Naive thymus-derived CD8-positive, alpha-beta T cell (primary cell): ENCODE measurements around the gene INMT. TPM values are rescaled to one million over a fixed set of nuclear protein-coding genes. Genes with fewer than 3 reads are reported as not detected.

ENCODE experiments used
- ATAC-seq, 2 donors: fragments of 150-1000 bp; cut with Tn5 transposase in 1 of 2; sonication (Bioruptor Pico), chemical (Tn5 transposase) in 1 of 2; 1 replicate in 1 of 2; 2 replicates in 1 of 2; pipeline ENCODE4 v1.10.0; 2021; ENCODE audit warnings: mild to moderate bottlenecking in 2 of 2, moderate library complexity in 2 of 2
- POLR2A ChIA-PET: fragments of 350-600 bp; sonication (Branson Sonifier 250); formaldehyde crosslinking; loops from one replicate; lab custom pipeline; 2021; ENCODE audit warnings: antibody characterized with exemption; lab: Charles Lee
- DNase-seq, 10 donors: peaks; one replicate each; pipeline versions ENCODE4 v3.0.0 to v3.0.0-alpha.2; 2020 to 2022
- H3K27ac Mint-ChIP-seq, 10 donors: one replicate each; pipeline ENCODE4 v1.8.0; 2020 to 2022; ENCODE audit warnings: mild to moderate bottlenecking in 10 of 10, mixed read lengths in 10 of 10, moderate library complexity in 4 of 10, inconsistent platforms in 1 of 10
- H3K27me3 Mint-ChIP-seq, 5 donors: one replicate each; pipeline ENCODE4 v1.8.0; 2021 to 2022; ENCODE audit warnings: mixed read lengths in 5 of 5
- H3K36me3 Mint-ChIP-seq, 3 donors: one replicate each; pipeline ENCODE4 v1.8.0; 2020 to 2022; ENCODE audit warnings: mixed read lengths in 3 of 3, mild to moderate bottlenecking in 2 of 3, inconsistent platforms in 1 of 3
- H3K4me1 Mint-ChIP-seq, 4 donors: one replicate each; pipeline ENCODE4 v1.8.0; 2021 to 2022; ENCODE audit warnings: mixed read lengths in 4 of 4
- H3K4me3 Mint-ChIP-seq, 10 donors: one replicate each; pipeline ENCODE4 v1.8.0; 2020 to 2022; ENCODE audit warnings: mild to moderate bottlenecking in 10 of 10, mixed read lengths in 10 of 10, moderate library complexity in 6 of 10, inconsistent platforms in 1 of 10
- H3K9me3 Mint-ChIP-seq, 9 donors: one replicate each; pipeline ENCODE4 v1.8.0; 2020 to 2022; ENCODE audit warnings: mixed read lengths in 9 of 9, mild to moderate bottlenecking in 3 of 9, inconsistent platforms in 1 of 9, moderate library complexity in 1 of 9
- polyA plus RNA-seq, 3 donors: library from polyadenylated mRNA; unstranded; fragments of 300-500 nt; fragmentation: Illumina TruSeq; gene quantifications; one replicate each; pipeline ENCODE4 v1.2.3, GENCODE V29; 2021
- total RNA-seq, 8 experiments: library from RNA in 2 of 8; stranded (reverse) in 2 of 8; gene quantifications; one replicate each; pipeline ENCODE4 v1.2.3 and lab custom pipeline; 2021 to 2026

The INMT gene
- total and polyA plus RNA-seq, 5 experiments from 2014 or later, result 0.52 to 0.77 TPM; not detected in 3

GRCh38 chr7:30755384-30756154 lies 3.6 kb downstream of the INMT start:
- Mint-ChIP-seq H3K27me3 (peaks cover 7 to 14% (median 9%) of the 10 kb centered on the region in 5 donors), H3K9me3 (no peaks in the 10 kb centered on the region), H3K4me1 (peaks cover 0 to 2% (median 0%) of the 10 kb centered on the region in 4 donors), H3K4me3 (no peak overlapping the region), H3K27ac (no peak overlapping the region), H3K36me3 (peaks cover 0 to 3% (median 0%) of the 10 kb centered on the region in 3 donors)
- POLR2A ChIA-PET, result no interaction called here
- ATAC-seq, result no peak
- DNase-seq, result no peak

GRCh38 chr7:30757342-30757692 lies 5.4 kb downstream of the INMT start:
- POLR2A ChIA-PET, result no interaction called here
- H3K4me1 Mint-ChIP-seq, result peaks cover 0 to 3% (median under 1%) of the 10 kb centered on the region in 4 donors
- no peak overlapping the region for H3K4me3 Mint-ChIP-seq
- peaks cover 8 to 17% (median 9%) of the 10 kb centered on the region in 5 donors for H3K27me3 Mint-ChIP-seq
- peak overlapping the region in 1 of 10 donors; percentile 60 for H3K27ac Mint-ChIP-seq
- no peak for DNase-seq
- no peak for ATAC-seq
- no peaks in the 10 kb centered on the region for H3K9me3 Mint-ChIP-seq
- no peaks in the 10 kb centered on the region for H3K36me3 Mint-ChIP-seq

GRCh38 chr7:30760514-30761213 lies 8.7 kb downstream of the INMT start:
- Mint-ChIP-seq H3K4me3 (no peak overlapping the region), H3K27me3 (peaks cover 3 to 17% (median 9%) of the 10 kb centered on the region in 5 donors), H3K9me3 (no peaks in the 10 kb centered on the region), H3K4me1 (peaks cover 0 to 3% (median under 1%) of the 10 kb centered on the region in 4 donors), H3K27ac (no peak overlapping the region), H3K36me3 (no peaks in the 10 kb centered on the region)
- no peak for DNase-seq
- no peak for ATAC-seq
- POLR2A ChIA-PET, result no interaction called here

GRCh38 chr7:30761214-30762156 lies 9.6 kb downstream of the INMT start:
- peaks cover 0 to 3% (median under 1%) of the 10 kb centered on the region in 4 donors for H3K4me1 Mint-ChIP-seq
- POLR2A ChIA-PET, result no interaction called here
- H3K9me3 Mint-ChIP-seq, result no peaks in the 10 kb centered on the region
- no peaks in the 10 kb centered on the region for H3K36me3 Mint-ChIP-seq
- DNase-seq, result no peak
- no peak for ATAC-seq
- H3K27me3 Mint-ChIP-seq, result peaks cover 3 to 17% (median 9%) of the 10 kb centered on the region in 5 donors
- H3K27ac Mint-ChIP-seq, result no peak overlapping the region
- no peak overlapping the region for H3K4me3 Mint-ChIP-seq

GRCh38 chr7:30764030-30764975 lies 12.4 kb downstream of the INMT start:
- Mint-ChIP-seq H3K36me3 (no peaks in the 10 kb centered on the region), H3K27me3 (peaks cover 3 to 12% (median 5%) of the 10 kb centered on the region in 5 donors), H3K4me3 (no peak overlapping the region), H3K9me3 (no peaks in the 10 kb centered on the region), H3K27ac (no peak overlapping the region), H3K4me1 (peaks cover 0 to 3% (median under 1%) of the 10 kb centered on the region in 4 donors)
- no peak for DNase-seq
- POLR2A ChIA-PET, result no interaction called here
- ATAC-seq, result no peak

GRCh38 chr7:30765408-30765807 lies 13.5 kb downstream of the INMT start:
- peaks cover 0 to 5% (median 0%) of the 10 kb centered on the region in 5 donors for H3K27me3 Mint-ChIP-seq
- H3K9me3 Mint-ChIP-seq, result no peaks in the 10 kb centered on the region
- POLR2A ChIA-PET, result no interaction called here
- ATAC-seq, result no peak
- H3K36me3 Mint-ChIP-seq, result no peaks in the 10 kb centered on the region
- H3K27ac Mint-ChIP-seq, result no peak overlapping the region
- no peak for DNase-seq
- peaks cover 0 to 3% (median under 1%) of the 10 kb centered on the region in 4 donors for H3K4me1 Mint-ChIP-seq
- H3K4me3 Mint-ChIP-seq, result no peak overlapping the region

GRCh38 chr7:30770845-30771173 lies 18.9 kb downstream of the INMT start:
- Mint-ChIP-seq H3K4me3 (peak overlapping the region; percentile 73 to 94 (median 81)), H3K36me3 (no peaks in the 10 kb centered on the region), H3K27ac (peak overlapping the region in 9 of 10 donors; percentile 14 to 88 (median 67)), H3K9me3 (no peaks in the 10 kb centered on the region), H3K4me1 (peaks cover 4 to 9% (median 6%) of the 10 kb centered on the region in 4 donors), H3K27me3 (no peaks in the 10 kb centered on the region)
- DNase-seq, result no peak
- POLR2A ChIA-PET, result no interaction called here
- ATAC-seq, result no peak

- DNase-seq (peak; percentile 38 to 79 (median 47)), ATAC-seq (peak; percentile 87 to 92)
- peaks cover 4 to 9% (median 6%) of the 10 kb centered on the region in 4 donors for H3K4me1 Mint-ChIP-seq
- H3K4me3 Mint-ChIP-seq, result peak within 1 kb of the TSS; percentile 75 to 94 (median 88)
- H3K9me3 Mint-ChIP-seq, result no peaks in the 10 kb centered on the region
- H3K27ac Mint-ChIP-seq, result peak within 1 kb of the TSS; percentile 32 to 94 (median 82)
- POLR2A ChIA-PET, result no interaction called here
- H3K36me3 Mint-ChIP-seq, result no peaks in the 10 kb centered on the region
- H3K27me3 Mint-ChIP-seq, result no peaks in the 10 kb centered on the region
Observed at GRCh38 chr7:30771174-30771879, 19.4 kb downstream of the INMT start, which contains the start of gene MINDY4. Gene MINDY4, plus strand, starts transcription at chr7:30771417. Its CDS starts 77 bp downstream, at chr7:30771494.

- Mint-ChIP-seq H3K4me3 (peak overlapping the region; percentile 75 to 94 (median 88)), H3K9me3 (no peaks in the 10 kb centered on the region), H3K4me1 (peaks cover 4 to 9% (median 6%) of the 10 kb centered on the region in 4 donors), H3K27ac (peak overlapping the region; percentile 32 to 94 (median 82)), H3K27me3 (no peaks in the 10 kb centered on the region), H3K36me3 (no peaks in the 10 kb centered on the region)
- peak; percentile 17 to 22 for ATAC-seq
- POLR2A ChIA-PET, result no interaction called here
- DNase-seq, result peak in 1 of 10 donors; percentile 4
Observed at GRCh38 chr7:30771880-30772425, 20.0 kb downstream of the INMT start.

GRCh38 chr7:30772984-30773383 lies 21.0 kb downstream of the INMT start:
- POLR2A ChIA-PET, result no interaction called here
- Mint-ChIP-seq H3K36me3 (no peaks in the 10 kb centered on the region), H3K4me1 (peaks cover 4 to 9% (median 6%) of the 10 kb centered on the region in 4 donors), H3K27ac (peak overlapping the region in 1 of 10 donors; percentile 30), H3K27me3 (no peaks in the 10 kb centered on the region), H3K4me3 (no peak overlapping the region), H3K9me3 (no peaks in the 10 kb centered on the region)
- DNase-seq (no peak), ATAC-seq (no peak)

- DNase-seq (no peak), ATAC-seq (no peak)
- H3K4me1 Mint-ChIP-seq, result peaks cover 4 to 7% (median 5%) of the 10 kb centered on the region in 4 donors
- H3K27me3 Mint-ChIP-seq, result no peaks in the 10 kb centered on the region
- H3K4me3 Mint-ChIP-seq, result no peak overlapping the region
- H3K36me3 Mint-ChIP-seq, result peaks cover 0 to 4% (median 0%) of the 10 kb centered on the region in 3 donors
- no peak overlapping the region for H3K27ac Mint-ChIP-seq
- POLR2A ChIA-PET, result no interaction called here
- no peaks in the 10 kb centered on the region for H3K9me3 Mint-ChIP-seq
Observed at GRCh38 chr7:30775992-30776391, 24.1 kb downstream of the INMT start.
